HepG2 (cell line): ENCODE data around the gene NPPB. TPM values are rescaled to one million over a fixed set of nuclear protein-coding genes. Genes with fewer than 3 reads are reported as not detected.
A peak's percentile ranks its signal among the peaks of the same experiment; 100 is the strongest.

Experiments
- HNF1B ChIP-seq: sonication (generic); formaldehyde crosslinking; IDR thresholded peaks from 2 replicates; pipeline ENCODE4 v1.5.1; 2020; ENCODE audit warnings: mild to moderate bottlenecking, moderate library complexity, missing genetic modification reagents
- KMT2A ChIP-seq: sonication (generic); formaldehyde crosslinking; IDR thresholded peaks from 2 replicates; pipeline ENCODE4 v1.4.0; 2020; ENCODE audit warnings: missing genetic modification reagents
- MLLT10 ChIP-seq: sonication (generic); formaldehyde crosslinking; IDR thresholded peaks from 2 replicates; pipeline ENCODE4 v1.4.0; 2020; ENCODE audit warnings: missing genetic modification reagents
- NCOA2 ChIP-seq: sonication (generic); formaldehyde crosslinking; IDR thresholded peaks from 2 replicates; pipeline ENCODE4 v1.8.0; 2022; ENCODE audit warnings: inconsistent platforms
- PHF8 ChIP-seq: sonication (generic); formaldehyde crosslinking; IDR thresholded peaks from 2 replicates; pipeline ENCODE4 v1.5.0; 2020; ENCODE audit warnings: missing genetic modification reagents
- RBAK ChIP-seq: sonication (generic); formaldehyde crosslinking; IDR thresholded peaks from 2 replicates; pipeline ENCODE4 v1.5.1; 2020; ENCODE audit warnings: mild to moderate bottlenecking, missing genetic modification reagents
- ZBTB49 ChIP-seq: sonication (generic); formaldehyde crosslinking; IDR thresholded peaks from 2 replicates; pipeline ENCODE4 v1.4.0; 2020; ENCODE audit warnings: missing genetic modification reagents, borderline replicate concordance
- ZNF546 ChIP-seq: sonication (generic); formaldehyde crosslinking; conservative IDR thresholded peaks from 2 replicates; pipeline ENCODE4 v1.8.1; 2023; ENCODE audit warnings: mild to moderate bottlenecking, missing genetic modification reagents
- ZNF788 ChIP-seq: sonication (generic); formaldehyde crosslinking; IDR thresholded peaks from 2 replicates; pipeline ENCODE4 v1.5.0; 2020; ENCODE audit warnings: mild to moderate bottlenecking, missing genetic modification reagents, borderline replicate concordance
- ZSCAN21 ChIP-seq: sonication (generic); formaldehyde crosslinking; IDR thresholded peaks from 2 replicates; pipeline ENCODE4 v1.8.0; 2022; ENCODE audit warnings: mild to moderate bottlenecking, missing genetic modification reagents, moderate library complexity, borderline replicate concordance
- polyA plus RNA-seq, 8 experiments: library from polyadenylated mRNA; depleted of rRNA in 3 of 8; stranded (reverse) in 7 of 8; unstranded in 1 of 8; fragments of >200 nt; fragmentation: Illumina TruSeq in 4 of 8; extraction: Trizol in 4 of 8; gene quantifications; 2 replicates each; pipeline versions ENCODE4 v1.2.1 to v1.2.3, GENCODE V29; 2011 to 2016; ENCODE audit warnings: low read depth in 4 of 8, missing spikeins in 1 of 8, mixed read lengths in 1 of 8; ENCODE audit not compliant: insufficient read depth in 1 of 8
- total RNA-seq, 5 experiments: library from RNA; depleted of rRNA; stranded (reverse); fragments of >200 nt; fragmentation: Illumina TruSeq; extraction: Trizol; gene quantifications; 2 replicates each; pipeline ENCODE4 v1.2.3, GENCODE V29; 2016; ENCODE audit warnings: low read depth in 1 of 5
- TF ChIP-seq, protein P1 (sequence below): sonication (generic); formaldehyde crosslinking; IDR thresholded peaks from 2 replicates; pipeline ENCODE4 v1.8.1; 2023; ENCODE audit warnings: mild to moderate bottlenecking, missing genetic modification reagents
- TF ChIP-seq, protein P2 (sequence below): sonication (generic); formaldehyde crosslinking; IDR thresholded peaks from one replicate; pipeline ENCODE4 v1.5.1; 2020; ENCODE audit warnings: mild to moderate bottlenecking, missing genetic modification reagents; ENCODE audit errors: not compliant biosample characterization

Gene NPPB
- total and polyA plus RNA-seq, 2 of the 13 experiments (the other 11 are each of a cell fraction or from before 2014, with no cell fraction given), result 1.9 TPM; not detected in 1

DNA sequence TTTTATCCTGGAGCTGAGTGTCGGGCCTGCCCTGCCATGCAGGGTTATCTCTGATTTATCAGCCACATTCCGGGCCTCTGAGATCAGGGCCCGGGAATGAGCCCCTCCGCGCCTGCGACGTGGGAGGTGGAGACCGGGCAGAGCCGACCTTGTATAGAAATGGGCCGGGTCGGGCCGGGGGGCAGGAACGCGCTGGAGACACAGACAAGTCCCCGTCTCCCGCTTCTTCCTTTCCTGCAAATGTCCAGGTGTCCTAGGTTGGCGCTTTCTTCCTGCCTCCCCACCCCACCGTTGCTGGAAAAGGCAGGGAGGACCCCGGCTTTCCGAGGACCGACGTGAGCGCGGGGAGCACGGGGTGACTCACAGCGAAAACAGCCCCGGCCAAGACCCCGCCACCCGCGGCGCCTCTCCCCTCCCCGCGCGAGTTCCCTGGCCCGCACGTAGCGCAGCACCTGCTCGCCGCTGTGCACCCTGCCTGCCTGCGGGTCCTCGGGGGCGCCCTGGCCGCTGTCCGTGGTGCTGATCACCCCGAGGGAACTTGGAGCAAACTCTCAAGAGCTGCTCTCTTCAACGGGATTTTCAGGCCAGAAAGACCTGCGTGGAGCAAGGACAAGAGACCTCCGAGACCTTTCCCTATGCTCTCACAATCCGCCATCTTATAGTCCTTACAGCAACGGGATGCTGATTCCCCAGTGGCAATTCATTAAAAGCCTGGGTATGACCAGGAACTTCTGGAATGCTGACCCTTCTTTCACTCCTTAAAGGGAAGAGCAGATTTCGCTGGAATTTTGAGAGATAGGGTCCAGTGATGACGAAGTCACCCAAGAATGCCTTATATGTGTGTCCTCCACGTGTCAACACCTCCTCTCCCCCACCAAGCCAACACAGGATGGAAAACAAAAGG is 475 bp upstream of the NPPB start (continued):
- TF ChIP-seq, protein P1, sequence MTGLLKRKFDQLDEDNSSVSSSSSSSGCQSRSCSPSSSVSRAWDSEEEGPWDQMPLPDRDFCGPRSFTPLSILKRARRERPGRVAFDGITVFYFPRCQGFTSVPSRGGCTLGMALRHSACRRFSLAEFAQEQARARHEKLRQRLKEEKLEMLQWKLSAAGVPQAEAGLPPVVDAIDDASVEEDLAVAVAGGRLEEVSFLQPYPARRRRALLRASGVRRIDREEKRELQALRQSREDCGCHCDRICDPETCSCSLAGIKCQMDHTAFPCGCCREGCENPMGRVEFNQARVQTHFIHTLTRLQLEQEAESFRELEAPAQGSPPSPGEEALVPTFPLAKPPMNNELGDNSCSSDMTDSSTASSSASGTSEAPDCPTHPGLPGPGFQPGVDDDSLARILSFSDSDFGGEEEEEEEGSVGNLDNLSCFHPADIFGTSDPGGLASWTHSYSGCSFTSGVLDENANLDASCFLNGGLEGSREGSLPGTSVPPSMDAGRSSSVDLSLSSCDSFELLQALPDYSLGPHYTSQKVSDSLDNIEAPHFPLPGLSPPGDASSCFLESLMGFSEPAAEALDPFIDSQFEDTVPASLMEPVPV (CRISPR knock-in tag), result peak; percentile 55; the same call in 1 of the 2 replicates
- TF ChIP-seq PHF8 (CRISPR knock-in tag), result peak; percentile 47; the same call in 1 of the 2 replicates
- no peak for TF ChIP-seq MLLT10 (CRISPR knock-in tag)
- TF ChIP-seq RBAK (CRISPR knock-in tag), result no peak
- TF ChIP-seq KMT2A (CRISPR knock-in tag), result peak; percentile 79
- peak; percentile 24; the same call in 1 of the 2 replicates for TF ChIP-seq HNF1B (CRISPR knock-in tag)
- peak; percentile 81 for TF ChIP-seq NCOA2 (CRISPR knock-in tag)
- peak; percentile 97 for TF ChIP-seq ZSCAN21 (CRISPR knock-in tag)
- peak; percentile 95 for TF ChIP-seq ZNF546 (CRISPR knock-in tag)
- TF ChIP-seq ZNF788 (CRISPR knock-in tag), result peak; percentile 86
- peak; percentile 98 for TF ChIP-seq ZBTB49 (CRISPR knock-in tag)
- TF ChIP-seq, protein P2, sequence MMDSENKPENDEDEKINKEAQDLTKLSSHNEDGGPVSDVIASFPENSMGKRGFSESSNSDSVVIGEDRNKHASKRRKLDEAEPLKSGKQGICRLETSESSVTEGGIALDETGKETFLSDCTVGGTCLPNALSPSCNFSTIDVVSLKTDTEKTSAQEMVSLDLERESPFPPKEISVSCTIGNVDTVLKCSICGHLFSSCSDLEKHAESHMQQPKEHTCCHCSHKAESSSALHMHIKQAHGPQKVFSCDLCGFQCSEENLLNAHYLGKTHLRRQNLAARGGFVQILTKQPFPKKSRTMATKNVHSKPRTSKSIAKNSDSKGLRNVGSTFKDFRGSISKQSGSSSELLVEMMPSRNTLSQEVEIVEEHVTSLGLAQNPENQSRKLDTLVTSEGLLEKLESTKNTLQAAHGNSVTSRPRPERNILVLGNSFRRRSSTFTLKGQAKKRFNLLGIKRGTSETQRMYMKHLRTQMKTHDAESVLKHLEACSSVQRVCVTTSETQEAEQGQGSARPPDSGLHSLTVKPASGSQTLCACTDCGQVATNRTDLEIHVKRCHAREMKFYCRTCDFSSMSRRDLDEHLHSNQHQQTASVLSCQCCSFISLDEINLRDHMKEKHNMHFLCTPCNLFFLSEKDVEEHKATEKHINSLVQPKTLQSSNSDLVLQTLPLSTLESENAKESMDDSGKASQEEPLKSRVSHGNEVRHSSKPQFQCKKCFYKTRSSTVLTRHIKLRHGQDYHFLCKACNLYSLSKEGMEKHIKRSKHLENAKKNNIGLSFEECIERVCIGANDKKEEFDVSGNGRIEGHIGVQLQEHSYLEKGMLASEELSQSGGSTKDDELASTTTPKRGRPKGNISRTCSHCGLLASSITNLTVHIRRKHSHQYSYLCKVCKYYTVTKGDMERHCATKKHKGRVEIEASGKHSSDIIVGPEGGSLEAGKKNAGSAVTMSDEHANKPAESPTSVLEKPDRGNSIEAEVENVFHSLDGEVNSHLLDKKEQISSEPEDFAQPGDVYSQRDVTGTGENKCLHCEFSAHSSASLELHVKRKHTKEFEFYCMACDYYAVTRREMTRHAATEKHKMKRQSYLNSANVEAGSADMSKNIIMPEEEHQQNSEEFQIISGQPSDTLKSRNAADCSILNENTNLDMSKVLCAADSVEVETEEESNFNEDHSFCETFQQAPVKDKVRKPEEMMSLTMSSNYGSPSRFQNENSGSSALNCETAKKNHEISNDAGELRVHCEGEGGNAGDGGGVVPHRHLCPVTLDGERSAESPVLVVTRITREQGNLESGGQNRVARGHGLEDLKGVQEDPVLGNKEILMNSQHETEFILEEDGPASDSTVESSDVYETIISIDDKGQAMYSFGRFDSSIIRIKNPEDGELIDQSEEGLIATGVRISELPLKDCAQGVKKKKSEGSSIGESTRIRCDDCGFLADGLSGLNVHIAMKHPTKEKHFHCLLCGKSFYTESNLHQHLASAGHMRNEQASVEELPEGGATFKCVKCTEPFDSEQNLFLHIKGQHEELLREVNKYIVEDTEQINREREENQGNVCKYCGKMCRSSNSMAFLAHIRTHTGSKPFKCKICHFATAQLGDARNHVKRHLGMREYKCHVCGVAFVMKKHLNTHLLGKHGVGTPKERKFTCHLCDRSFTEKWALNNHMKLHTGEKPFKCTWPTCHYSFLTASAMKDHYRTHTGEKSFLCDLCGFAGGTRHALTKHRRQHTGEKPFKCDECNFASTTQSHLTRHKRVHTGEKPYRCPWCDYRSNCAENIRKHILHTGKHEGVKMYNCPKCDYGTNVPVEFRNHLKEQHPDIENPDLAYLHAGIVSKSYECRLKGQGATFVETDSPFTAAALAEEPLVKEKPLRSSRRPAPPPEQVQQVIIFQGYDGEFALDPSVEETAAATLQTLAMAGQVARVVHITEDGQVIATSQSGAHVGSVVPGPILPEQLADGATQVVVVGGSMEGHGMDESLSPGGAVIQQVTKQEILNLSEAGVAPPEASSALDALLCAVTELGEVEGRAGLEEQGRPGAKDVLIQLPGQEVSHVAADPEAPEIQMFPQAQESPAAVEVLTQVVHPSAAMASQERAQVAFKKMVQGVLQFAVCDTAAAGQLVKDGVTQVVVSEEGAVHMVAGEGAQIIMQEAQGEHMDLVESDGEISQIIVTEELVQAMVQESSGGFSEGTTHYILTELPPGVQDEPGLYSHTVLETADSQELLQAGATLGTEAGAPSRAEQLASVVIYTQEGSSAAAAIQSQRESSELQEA, result peak; percentile 46
